NCI-H748 (cell line): Measurements from ENCODE around the gene KIF26B.

ENCODE experiments used
- DNase-seq: peaks from one replicate; lab custom pipeline; 2025; ENCODE audit not compliant: unreplicated experiment; lab: John Stamatoyannopoulos, UW

KIF26B gene

DNA sequence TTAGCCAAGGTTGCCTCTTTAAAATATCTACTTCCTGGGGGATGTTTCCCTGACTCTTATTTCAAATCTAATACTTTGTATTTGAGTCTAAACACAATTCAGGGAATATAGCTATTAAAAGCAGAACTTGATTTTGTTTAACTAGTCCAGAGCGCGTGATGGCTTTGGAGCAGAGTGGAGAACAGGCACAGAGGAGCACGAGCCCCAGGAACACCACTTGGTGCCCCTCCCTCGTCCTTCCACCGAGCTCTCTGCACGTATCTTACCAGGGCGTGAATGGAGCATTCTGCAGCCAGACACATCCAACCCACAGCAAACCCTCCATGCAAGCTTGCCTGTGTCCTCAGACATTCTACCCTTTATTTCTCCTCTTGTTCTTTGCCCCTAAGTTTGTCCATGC is 14.1 kb downstream of the KIF26B start:
- DNase-seq = no peak

DNA sequence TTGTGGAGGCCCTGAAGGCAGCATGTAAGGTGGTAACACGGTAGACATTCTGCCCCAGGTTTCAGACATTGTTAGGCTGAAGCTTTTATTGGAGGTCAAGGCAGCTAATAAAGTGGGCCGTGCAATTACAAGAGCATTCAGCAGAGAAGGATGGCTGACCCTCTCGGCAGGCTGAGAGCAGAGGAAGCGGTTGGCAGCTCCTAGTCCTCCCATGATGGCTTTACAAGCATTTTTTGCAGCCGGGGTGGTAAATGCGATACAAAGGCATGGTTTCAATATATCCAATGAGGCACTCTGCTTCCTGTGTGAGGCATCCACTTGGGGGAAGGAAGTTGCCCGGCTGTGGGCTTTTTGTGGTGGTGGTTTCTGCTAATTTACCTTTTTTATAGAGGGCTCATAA is 14.6 kb downstream of the KIF26B start:
- DNase-seq = no peak

- no peak for DNase-seq
Measured at GRCh38 chr1:245172026-245172425, 17.2 kb downstream of the KIF26B start.

DNA sequence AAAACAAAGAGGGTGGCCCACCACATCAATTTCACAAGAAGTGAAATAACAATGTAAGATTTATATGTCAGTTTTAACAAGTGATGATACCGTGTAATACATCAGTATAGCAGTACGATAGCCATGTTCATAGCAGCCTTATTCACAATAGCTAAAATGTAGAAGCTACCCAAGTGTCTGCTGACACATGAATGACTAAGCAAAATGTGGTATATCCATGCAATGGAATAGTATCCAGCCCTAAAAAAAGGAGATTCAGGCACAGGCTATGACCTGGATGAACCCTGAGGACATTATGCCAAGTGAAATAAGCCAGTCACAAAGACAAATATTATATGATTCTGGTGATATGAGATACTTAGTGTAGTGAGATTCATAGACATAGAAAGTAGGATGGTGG is 18.0 kb downstream of the KIF26B start:
- DNase-seq = no peak

DNA sequence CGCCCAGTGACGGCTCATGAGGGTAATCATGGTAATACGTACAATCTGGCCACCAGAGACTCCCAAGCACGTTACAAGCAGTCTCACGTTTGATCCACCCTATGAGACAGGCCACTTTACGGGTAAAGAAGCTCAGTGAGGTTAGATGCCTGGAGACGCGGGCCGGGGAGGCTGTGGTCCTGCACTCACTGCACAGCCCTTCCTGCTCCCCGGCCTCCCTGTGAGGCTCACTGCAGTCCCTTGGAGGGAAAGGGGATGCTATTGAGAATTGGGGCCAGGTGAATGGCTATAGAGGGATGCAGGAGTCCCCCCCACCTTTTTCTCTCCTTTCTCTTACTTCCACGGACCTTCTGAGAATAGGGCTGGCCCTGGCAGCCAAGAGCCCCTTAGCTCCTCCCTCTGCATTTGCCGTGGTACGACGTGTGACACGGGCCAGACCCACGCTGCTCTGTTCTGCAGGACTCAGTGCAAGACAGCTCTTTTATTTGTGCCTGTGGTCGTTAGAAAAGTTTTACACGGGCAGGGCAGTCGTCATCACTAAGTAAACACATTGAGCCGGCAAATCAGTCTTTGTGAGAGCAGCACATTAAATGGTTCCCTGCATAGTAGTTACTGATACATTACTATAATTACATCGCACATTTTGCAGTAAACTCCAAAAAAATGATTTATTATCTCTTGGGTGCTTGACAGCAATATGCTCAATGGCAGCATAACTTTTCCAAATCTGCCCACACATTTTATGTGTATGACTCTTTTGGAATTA is 18.8 kb downstream of the KIF26B start:
- DNase-seq = peak; percentile 30

DNA sequence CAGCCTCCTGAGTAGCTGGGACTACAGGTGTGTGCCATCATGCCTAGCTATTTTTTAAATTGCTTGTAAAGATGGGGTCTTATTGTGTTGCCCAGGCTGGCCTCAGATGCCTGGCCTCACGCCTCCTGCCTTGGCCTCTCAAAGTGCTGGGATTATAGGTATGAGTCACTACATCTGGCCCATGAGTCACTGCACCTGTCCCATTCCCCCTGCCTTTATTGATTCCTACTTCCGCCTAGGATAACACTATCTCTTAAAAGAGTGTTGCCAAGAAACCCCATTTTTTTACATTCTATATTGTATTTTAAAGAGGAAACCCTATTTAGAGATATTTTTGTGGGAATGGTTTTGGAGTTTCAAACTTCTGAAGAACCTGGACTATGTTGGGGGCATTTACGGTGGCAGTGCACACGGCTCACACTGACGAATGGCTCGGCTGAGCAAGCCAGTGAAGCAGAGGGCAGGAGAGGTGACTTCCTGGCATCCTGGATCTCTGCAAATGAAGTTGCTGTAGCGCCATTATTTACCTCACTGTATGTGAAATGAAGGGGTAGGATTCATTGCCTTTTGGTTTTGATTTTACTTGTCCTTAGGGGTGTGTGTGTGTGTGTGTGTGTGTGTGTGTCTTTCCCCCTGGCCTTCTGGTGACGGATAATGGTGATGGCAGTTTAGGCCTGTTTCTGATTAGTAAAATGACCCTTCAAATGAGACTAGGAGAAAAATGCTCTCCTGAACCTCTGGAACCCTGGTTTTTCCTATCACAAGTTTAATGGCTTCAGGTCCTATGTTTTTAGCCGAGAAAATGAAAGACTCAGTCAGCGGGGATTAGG is 22.5 kb downstream of the KIF26B start:
- DNase-seq = no peak

GRCh38 chr1:245179706-245180105 is 24.9 kb downstream of the KIF26B start:
- DNase-seq = peak; percentile 31

GRCh38 chr1:245180496-245181157 is 25.8 kb downstream of the KIF26B start:
- no peak for DNase-seq

GRCh38 chr1:245181158-245181517 is 26.4 kb downstream of the KIF26B start:
- DNase-seq = peak; percentile 13

GRCh38 chr1:245182028-245182427 is 27.2 kb downstream of the KIF26B start:
- DNase-seq = no peak

DNA sequence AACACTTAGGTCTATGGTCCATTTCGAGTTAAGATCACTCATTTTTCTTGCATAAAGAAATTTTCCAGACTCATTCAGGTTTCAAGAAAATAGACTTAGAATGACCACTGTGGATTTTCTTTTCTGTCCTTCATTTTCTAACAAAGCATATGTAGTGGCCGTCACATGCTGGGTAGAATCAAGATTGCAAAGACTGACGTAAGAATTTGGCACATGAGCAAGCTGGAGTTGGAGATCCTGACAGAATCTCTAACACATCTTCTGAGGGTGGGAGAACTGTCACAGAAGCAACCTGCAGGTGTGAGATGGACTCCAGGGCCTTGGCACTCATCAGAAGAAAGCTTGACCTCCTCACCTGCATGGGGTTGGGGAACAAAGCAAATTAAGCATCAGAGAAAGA is 28.6 kb downstream of the KIF26B start:
- peak; percentile 43 for DNase-seq

GRCh38 chr1:245184779-245185178 is 30.0 kb downstream of the KIF26B start:
- no peak for DNase-seq

- DNase-seq = no peak
Measured at GRCh38 chr1:245188403-245188802, 33.6 kb downstream of the KIF26B start.

GRCh38 chr1:245195398-245195797 is 40.6 kb downstream of the KIF26B start:
- DNase-seq = no peak

GRCh38 chr1:245197121-245197520 is 42.3 kb downstream of the KIF26B start:
- DNase-seq = no peak

DNA sequence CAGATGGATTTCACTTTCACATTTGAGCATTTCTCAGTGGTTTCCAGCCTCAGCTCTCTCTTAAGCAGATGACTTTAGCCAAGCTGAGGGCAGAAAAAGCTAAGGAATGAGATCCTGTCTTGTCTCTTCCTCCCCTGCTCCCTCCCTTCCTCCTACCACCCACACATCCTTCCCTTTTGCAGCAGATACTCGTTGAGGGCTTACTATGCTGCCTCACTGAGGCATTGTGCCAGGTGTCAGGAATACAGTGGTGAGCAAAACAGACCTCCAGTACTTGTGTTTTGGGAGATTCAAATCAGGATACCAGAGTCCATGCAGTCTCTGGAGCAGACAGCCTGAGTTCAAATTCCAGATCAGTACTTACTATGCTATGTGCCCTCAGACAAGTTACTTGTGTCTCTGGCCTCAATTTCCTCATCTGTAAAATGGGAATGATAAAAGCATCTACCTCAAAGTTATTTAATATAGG is 43.2 kb downstream of the KIF26B start:
- DNase-seq = no peak

GRCh38 chr1:245198748-245199516 is 44.1 kb downstream of the KIF26B start:
- no peak for DNase-seq

DNA sequence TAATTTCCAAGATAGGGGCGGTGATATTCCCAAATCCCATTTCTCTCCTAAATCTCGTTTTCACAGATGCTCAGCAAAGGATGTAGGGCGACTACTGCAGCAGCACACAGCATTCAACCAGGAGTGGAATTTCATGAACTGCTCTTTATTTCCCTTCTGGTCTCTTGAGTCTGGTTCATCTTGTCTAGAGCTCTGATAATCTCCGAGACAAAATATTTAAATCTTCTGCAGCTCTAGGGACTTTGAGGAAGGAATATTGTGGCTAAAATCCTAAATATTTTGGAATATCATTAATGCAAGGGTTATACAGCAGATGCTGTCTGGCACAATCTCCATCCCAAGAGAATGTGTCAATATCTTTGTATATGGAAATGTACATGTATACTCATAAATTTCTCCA is 45.4 kb downstream of the KIF26B start:
- no peak for DNase-seq

DNA sequence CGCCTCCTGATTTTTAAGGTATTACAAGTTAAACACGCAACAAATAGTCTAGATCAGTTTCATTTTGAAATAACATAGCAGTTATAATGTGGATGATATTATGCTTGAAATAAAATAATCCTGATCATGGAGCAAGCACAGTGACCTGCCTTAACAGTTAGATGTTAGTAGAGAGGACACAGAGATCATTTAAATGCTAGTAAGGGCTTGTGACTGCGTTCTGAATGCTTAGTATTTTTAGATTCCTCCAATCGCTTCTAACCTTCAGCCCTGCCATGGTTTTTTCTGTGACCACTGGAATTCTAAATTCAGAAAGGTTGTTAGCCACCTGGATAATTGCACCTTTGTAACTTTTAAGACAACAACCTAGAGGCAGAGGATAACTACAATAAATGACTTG is 46.4 kb downstream of the KIF26B start:
- DNase-seq = no peak

DNA sequence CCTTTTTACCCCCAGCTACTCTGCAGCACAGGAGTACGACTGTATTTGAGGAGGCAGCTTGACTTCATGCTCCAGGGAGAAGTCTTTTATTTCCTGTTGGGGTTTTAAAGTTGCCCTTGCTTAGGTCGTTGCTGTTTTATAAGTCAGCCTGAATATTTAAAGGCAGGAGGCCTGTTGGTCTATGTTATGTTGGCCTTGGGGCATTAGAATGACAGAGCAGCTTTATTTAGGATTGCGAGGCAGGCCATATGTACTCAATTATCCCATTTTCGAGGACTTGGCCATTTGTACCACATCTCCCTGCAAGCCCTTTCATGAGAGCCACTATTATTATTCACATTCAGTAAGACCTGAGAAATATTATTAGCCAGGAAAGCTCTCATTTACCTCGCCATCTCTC is 47.0 kb downstream of the KIF26B start:
- no peak for DNase-seq

GRCh38 chr1:245205396-245205795 is 50.6 kb downstream of the KIF26B start:
- DNase-seq = no peak
